ENCODE measurements around the gene UNC79. TPM values are rescaled to one million over a fixed set of nuclear protein-coding genes. Genes with fewer than 3 reads are reported as not detected.

UNC79 gene
- total and polyA plus RNA-seq, 10 of the 15 experiments (the other 5 are each of a cell fraction or from before 2014, with no cell fraction given) = 0.04 to 0.29 (median 0.14) TPM

GRCh38 chr14:93638790-93639189 lies 208.1 kb downstream of the UNC79 start:
- Histone ChIP-seq H3K4me1 (ENCODE audit: control insufficient read depth, insufficient read depth, low read length) (no peaks in the 10 kb centered on the region), H2AFZ (ENCODE audit: control insufficient read depth, low read depth, low read length) (no peak overlapping the region), H3K27me3 (replicated peaks in 1 of 2; ENCODE audit: control insufficient read depth in 2 of 2, insufficient read depth in 2 of 2, low read length in 1 of 2) (0 out of 4 replicates have a peak, but pooled peaks cover 0 to 3% of the 10 kb centered on the region in 2 experiments), H3K9ac (ENCODE audit: control insufficient read depth, insufficient read depth, low read length) (no peak overlapping the region), H3K27ac (ENCODE audit: control insufficient read depth, insufficient read depth) (no peak overlapping the region), H4K20me1 (ENCODE audit: control insufficient read depth, insufficient read depth) (no peaks in the 10 kb centered on the region), H3K4me2 (ENCODE audit: control insufficient read depth, insufficient read depth) (no peak overlapping the region), H3K4me3 (no peak overlapping the region), H3K36me3 (ENCODE audit: control insufficient read depth in 2 of 2, insufficient read depth in 2 of 2, low read length in 1 of 2) (no peaks in the 10 kb centered on the region), H3K9me3 (replicated peaks; ENCODE audit: control insufficient read depth, insufficient read depth, low read length) (no peaks in the 10 kb centered on the region), H3K79me2 (ENCODE audit: control insufficient read depth, insufficient read depth, low read length) (no peaks in the 10 kb centered on the region)
- DNase-seq (ENCODE audit: low read depth, low spot score) (no peak), ATAC-seq (no peak), FAIRE-seq (no peak)
- RAD21 ChIA-PET (ENCODE audit: unreplicated experiment) = no interaction called here
- TF ChIP-seq CHD2 (IDR thresholded peaks at IDR 0.05; ENCODE audit: borderline replicate concordance, low read depth, low read length) = no peak
- no peak for TF ChIP-seq FOXM1 (IDR thresholded peaks at IDR 0.05; ENCODE audit: low read depth, low read length)
- no peak for TF ChIP-seq ZBED1 (IDR thresholded peaks at IDR 0.05; ENCODE audit: borderline replicate concordance)
- TF ChIP-seq KDM1A (IDR thresholded peaks at IDR 0.05; ENCODE audit: borderline replicate concordance) = no peak
- TF ChIP-seq ZNF384 (IDR thresholded peaks at IDR 0.05; ENCODE audit: borderline replicate concordance, low read depth, low read length) = no peak
- TF ChIP-seq, protein P1, sequence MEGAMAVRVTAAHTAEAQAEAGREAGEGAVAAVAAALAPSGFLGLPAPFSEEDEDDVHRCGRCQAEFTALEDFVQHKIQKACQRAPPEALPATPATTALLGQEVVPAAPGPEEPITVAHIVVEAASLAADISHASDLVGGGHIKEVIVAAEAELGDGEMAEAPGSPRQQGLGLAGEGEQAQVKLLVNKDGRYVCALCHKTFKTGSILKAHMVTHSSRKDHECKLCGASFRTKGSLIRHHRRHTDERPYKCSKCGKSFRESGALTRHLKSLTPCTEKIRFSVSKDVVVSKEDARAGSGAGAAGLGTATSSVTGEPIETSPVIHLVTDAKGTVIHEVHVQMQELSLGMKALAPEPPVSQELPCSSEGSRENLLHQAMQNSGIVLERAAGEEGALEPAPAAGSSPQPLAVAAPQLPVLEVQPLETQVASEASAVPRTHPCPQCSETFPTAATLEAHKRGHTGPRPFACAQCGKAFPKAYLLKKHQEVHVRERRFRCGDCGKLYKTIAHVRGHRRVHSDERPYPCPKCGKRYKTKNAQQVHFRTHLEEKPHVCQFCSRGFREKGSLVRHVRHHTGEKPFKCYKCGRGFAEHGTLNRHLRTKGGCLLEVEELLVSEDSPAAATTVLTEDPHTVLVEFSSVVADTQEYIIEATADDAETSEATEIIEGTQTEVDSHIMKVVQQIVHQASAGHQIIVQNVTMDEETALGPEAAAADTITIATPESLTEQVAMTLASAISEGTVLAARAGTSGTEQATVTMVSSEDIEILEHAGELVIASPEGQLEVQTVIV (IDR thresholded peaks at IDR 0.05; ENCODE audit: borderline replicate concordance, partially characterized antibody) = no peak
- no peak for TF ChIP-seq EGR1 (IDR thresholded peaks at IDR 0.05; ENCODE audit: borderline replicate concordance in 1 of 2, low read depth in 2 of 2, low read length in 2 of 2)
- TF ChIP-seq STAT3 (IDR thresholded peaks at IDR 0.05; ENCODE audit: low read depth, low read length) = no peak
- TF ChIP-seq RELB (IDR thresholded peaks at IDR 0.05; ENCODE audit: low read depth) = no peak
- no peak for TF ChIP-seq ZZZ3 (IDR thresholded peaks at IDR 0.05; ENCODE audit: control insufficient read depth, insufficient read length, low read depth)
- TF ChIP-seq MAX (IDR thresholded peaks at IDR 0.05; ENCODE audit: low read depth, low read length) = no peak
- TF ChIP-seq SREBF1 (IDR thresholded peaks at IDR 0.05; ENCODE audit: low read length) = no peak
- no peak for TF ChIP-seq ZNF592 (IDR thresholded peaks at IDR 0.05)
- TF ChIP-seq SMAD5 (IDR thresholded peaks at IDR 0.05; ENCODE audit: low read depth) = no peak
- no TSS peak for BruUV-seq (replicated peaks)
- 22% methylated on average over 5 of the region's 5 CpGs for WGBS (ENCODE audit: insufficient coverage, insufficient replicate concordance, low lambda C conversion rate, missing lambda C conversion rate)
- POLR2A ChIA-PET = no interaction called here
- CTCF ChIA-PET = interaction anchor here (1.4 kb wide), 1 partner anchor 15 kb away, joined by 6 read pairs; no protein-coding TSS in a partner anchor
- intact Hi-C loops (cut with micrococcal nuclease; ENCODE audit: unreplicated experiment) = no loop called here
- in situ Hi-C loops (cut with MboI) = no loop called here
- SMC1A ChIA-PET (ENCODE audit: uncharacterized antibody, unreplicated experiment) = interaction anchor here (1.0 to 1.2 kb wide), 2 partner anchors 15 to 16 kb away, joined by 3 read pairs; no protein-coding TSS in a partner anchor
